Measurements from ENCODE around the gene MYOCOS. TPM values are rescaled to one million over a fixed set of nuclear protein-coding genes. Genes with fewer than 3 reads are reported as not detected.
"Not testable (repeated sequence)": the region's sequence is repeated elsewhere in the genome, so short reads cannot be mapped to it uniquely, and the experiment has no call there.

Gene MYOCOS
- total RNA-seq, 1 donor from 2014 or later = not detected

DNA sequence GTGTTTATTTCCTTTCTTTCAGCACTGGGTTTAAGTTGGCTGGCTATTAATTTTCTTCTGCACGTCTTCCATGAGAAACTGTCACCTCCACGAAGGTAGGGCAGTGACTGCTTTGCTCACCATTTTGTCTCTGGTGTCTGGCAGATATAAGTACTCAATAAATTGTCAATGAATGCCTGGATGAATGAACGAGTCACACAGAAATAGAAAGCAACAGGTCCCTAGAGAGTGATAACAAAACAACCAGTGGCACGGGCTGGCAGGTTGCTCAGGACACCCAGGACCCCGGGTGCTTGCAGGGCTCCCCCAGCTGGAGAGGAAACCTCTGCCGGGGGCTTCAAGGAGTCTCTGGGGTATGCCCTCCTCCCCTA is 33.7 kb downstream of the MYOCOS start:
- H3K27me3 ChIP-seq (ENCODE audit: control insufficient read depth, insufficient read depth, low read length) = no peaks in the 10 kb centered on the region
- FAIRE-seq = no peak
- TF ChIP-seq, protein P1, sequence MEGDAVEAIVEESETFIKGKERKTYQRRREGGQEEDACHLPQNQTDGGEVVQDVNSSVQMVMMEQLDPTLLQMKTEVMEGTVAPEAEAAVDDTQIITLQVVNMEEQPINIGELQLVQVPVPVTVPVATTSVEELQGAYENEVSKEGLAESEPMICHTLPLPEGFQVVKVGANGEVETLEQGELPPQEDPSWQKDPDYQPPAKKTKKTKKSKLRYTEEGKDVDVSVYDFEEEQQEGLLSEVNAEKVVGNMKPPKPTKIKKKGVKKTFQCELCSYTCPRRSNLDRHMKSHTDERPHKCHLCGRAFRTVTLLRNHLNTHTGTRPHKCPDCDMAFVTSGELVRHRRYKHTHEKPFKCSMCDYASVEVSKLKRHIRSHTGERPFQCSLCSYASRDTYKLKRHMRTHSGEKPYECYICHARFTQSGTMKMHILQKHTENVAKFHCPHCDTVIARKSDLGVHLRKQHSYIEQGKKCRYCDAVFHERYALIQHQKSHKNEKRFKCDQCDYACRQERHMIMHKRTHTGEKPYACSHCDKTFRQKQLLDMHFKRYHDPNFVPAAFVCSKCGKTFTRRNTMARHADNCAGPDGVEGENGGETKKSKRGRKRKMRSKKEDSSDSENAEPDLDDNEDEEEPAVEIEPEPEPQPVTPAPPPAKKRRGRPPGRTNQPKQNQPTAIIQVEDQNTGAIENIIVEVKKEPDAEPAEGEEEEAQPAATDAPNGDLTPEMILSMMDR (IDR thresholded peaks at IDR 0.05; ENCODE audit: insufficient read depth, low read length, severe bottlenecking) = no peak
- no peaks in the 10 kb centered on the region for H3K36me3 ChIP-seq (ENCODE audit: control insufficient read depth, insufficient read depth, low read length)
- no peak overlapping the region for H3K4me3 ChIP-seq (ENCODE audit: low read depth, low read length)
- DNase-seq (ENCODE audit: low read depth) = no peak

DNA sequence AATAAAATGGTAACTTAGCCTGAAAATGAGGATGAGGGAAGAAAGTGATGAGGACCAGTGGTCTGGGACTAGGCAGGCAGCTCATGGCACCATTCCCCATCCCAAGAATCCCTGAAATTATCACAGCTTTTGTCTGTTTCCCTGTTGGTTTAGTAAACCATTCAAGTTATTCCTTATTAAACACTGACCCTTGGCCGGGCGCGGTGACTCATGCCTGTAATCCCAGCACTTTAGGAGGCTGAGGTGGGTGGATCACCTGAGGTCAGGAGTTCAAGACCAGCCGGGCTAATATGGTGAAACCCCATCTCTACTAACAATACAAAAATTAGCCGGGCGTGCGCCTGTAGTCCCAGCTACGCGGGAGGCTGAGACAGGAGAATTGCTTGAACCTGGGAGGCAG is 34.2 kb downstream of the MYOCOS start:
- not testable (repeated sequence) for H3K4me3 ChIP-seq (ENCODE audit: low read depth, low read length); H3K27me3 ChIP-seq (ENCODE audit: control insufficient read depth, insufficient read depth, low read length); DNase-seq (ENCODE audit: low read depth); H3K36me3 ChIP-seq (ENCODE audit: control insufficient read depth, insufficient read depth, low read length); FAIRE-seq

DNA sequence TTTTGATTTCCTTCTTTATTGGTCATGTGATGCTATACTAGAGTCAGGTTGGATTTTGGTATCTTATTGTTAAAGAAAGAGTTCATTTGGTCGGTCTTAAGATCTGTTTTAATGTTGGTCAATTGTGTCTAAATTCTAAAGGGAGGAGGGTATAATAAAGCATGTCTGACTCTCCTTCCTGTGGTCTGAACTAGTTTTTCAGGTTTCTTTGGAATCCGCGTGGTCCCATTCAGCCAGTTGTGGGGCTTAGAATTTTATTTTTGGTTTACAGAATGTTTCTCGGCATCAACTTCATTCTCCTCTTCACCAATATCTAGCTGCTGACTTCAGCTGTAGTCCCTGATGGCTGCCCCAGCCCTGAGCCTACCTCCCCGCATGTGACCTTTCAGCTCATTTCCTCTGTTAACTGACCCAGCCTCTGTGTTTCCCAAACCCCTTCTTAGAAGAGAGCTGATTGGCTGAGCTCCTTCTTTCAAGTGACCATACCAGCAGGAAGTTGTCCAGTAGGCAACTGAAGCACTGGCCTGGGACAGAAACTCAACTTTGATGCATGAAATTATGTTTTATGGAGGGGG is 39.1 kb downstream of the MYOCOS start:
- DNase-seq (ENCODE audit: low read depth) = peak; percentile 60
- no peak for FAIRE-seq
- TF ChIP-seq, protein P1 (IDR thresholded peaks at IDR 0.05; ENCODE audit: insufficient read depth, low read length, severe bottlenecking) = no peak
- H3K4me3 ChIP-seq (ENCODE audit: low read depth, low read length) = no peak overlapping the region
- H3K27me3 ChIP-seq (ENCODE audit: control insufficient read depth, insufficient read depth, low read length) = no peaks in the 10 kb centered on the region
- H3K36me3 ChIP-seq (ENCODE audit: control insufficient read depth, insufficient read depth, low read length) = no peaks in the 10 kb centered on the region

- FAIRE-seq (no peak), DNase-seq (ENCODE audit: low read depth) (no peak)
- Histone ChIP-seq H3K4me3 (ENCODE audit: low read depth, low read length) (no peak overlapping the region), H3K27me3 (ENCODE audit: control insufficient read depth, insufficient read depth, low read length) (no peaks in the 10 kb centered on the region), H3K36me3 (ENCODE audit: control insufficient read depth, insufficient read depth, low read length) (no peaks in the 10 kb centered on the region)
- TF ChIP-seq, protein P1 (IDR thresholded peaks at IDR 0.05; ENCODE audit: insufficient read depth, low read length, severe bottlenecking) = no peak
These were observed 41.2 kb downstream of the MYOCOS start for GRCh38 chr1:171663036-171663853.

- no peaks in the 10 kb centered on the region for H3K36me3 ChIP-seq (ENCODE audit: control insufficient read depth, insufficient read depth, low read length)
- no peak overlapping the region for H3K4me3 ChIP-seq (ENCODE audit: low read depth, low read length)
- FAIRE-seq = no peak
- TF ChIP-seq, protein P1 (IDR thresholded peaks at IDR 0.05; ENCODE audit: insufficient read depth, low read length, severe bottlenecking) = no peak
- no peak for DNase-seq (ENCODE audit: low read depth)
- no peaks in the 10 kb centered on the region for H3K27me3 ChIP-seq (ENCODE audit: control insufficient read depth, insufficient read depth, low read length)
These were observed 42.0 kb downstream of the MYOCOS start for GRCh38 chr1:171663854-171664575.

DNA sequence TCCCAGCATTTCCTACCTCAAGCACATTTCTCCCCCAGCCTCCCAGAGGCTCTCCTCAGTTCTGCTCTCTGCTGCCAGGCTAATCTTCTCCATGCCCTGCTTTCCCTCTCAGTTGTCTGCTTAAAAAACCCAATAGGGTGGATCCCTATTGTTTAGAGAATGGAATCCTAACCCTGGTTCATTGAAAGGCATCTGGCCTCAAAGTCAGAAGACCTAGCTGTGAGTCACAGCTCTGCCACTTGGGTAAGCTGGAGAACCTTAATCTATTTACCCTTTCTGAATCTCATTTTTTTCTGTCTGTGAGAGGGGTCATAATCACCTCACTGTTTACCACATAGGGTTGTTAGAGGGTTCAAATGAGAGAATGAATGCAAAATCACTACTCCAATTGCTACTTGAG is 42.9 kb downstream of the MYOCOS start:
- H3K36me3 ChIP-seq (ENCODE audit: control insufficient read depth, insufficient read depth, low read length) = no peaks in the 10 kb centered on the region
- no peaks in the 10 kb centered on the region for H3K27me3 ChIP-seq (ENCODE audit: control insufficient read depth, insufficient read depth, low read length)
- TF ChIP-seq, protein P1 (IDR thresholded peaks at IDR 0.05; ENCODE audit: insufficient read depth, low read length, severe bottlenecking) = no peak
- no peak for FAIRE-seq
- peak; percentile 29 for DNase-seq (ENCODE audit: low read depth)
- H3K4me3 ChIP-seq (ENCODE audit: low read depth, low read length) = no peak overlapping the region

Data from bronchial epithelial cell (primary cell).